H1 (cell line): ENCODE results near the gene ARSB.

Experiments used
- POLR2A ChIP-seq, 2 experiments: IDR thresholded peaks; 1 replicate in 1 of 2; 2 replicates in 1 of 2; pipeline ENCODE4 v1.6.1; 2011; ENCODE audit warnings: low read depth in 2 of 2, low read length in 2 of 2, mild to moderate bottlenecking in 2 of 2; ENCODE audit errors: control extremely low read depth in 1 of 2
- SIX5 ChIP-seq: IDR thresholded peaks from 2 replicates; pipeline ENCODE4 v1.6.1; 2011; ENCODE audit warnings: mild to moderate bottlenecking, low read depth, low read length
- SRF ChIP-seq: IDR thresholded peaks from 2 replicates; pipeline ENCODE4 v1.6.1; 2011; ENCODE audit warnings: mild to moderate bottlenecking, low read depth, low read length, moderate library complexity
- YY1 ChIP-seq: IDR thresholded peaks from 2 replicates; pipeline ENCODE4 v1.6.1; 2011; ENCODE audit warnings: low read depth, mild to moderate bottlenecking, low read length
- TF ChIP-seq, protein P1 (sequence below), 3 experiments: IDR thresholded peaks; 1 replicate in 2 of 3; 2 replicates in 1 of 3; pipeline versions ENCODE4 v1.5.1 to v1.6.1; 2011; ENCODE audit warnings: low read length in 3 of 3, mild to moderate bottlenecking in 3 of 3, inconsistent platforms in 2 of 3, low read depth in 1 of 3, moderate library complexity in 1 of 3; ENCODE audit not compliant: insufficient read depth in 1 of 3; ENCODE audit errors: control extremely low read depth in 1 of 3

DNA sequence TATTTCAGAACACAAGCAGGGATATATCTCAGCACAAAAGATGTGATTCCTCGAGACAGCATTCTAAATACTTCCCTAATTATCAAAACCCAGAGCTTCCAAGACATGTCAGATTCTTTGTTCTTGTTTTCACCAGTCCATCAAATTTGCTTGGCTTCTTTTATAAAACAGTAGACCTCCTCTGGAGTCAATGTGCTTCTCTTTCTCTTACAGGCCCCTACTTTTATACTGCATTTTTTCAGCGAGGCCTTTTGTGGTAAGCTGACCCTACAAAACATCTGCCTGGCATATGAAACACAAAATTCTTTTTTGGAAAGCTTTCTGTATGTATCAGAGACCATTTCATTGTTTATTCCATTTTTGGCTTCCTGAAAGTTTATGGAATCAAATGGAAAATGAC is 81.8 kb downstream of the ARSB start:
- TF ChIP-seq, protein P1, sequence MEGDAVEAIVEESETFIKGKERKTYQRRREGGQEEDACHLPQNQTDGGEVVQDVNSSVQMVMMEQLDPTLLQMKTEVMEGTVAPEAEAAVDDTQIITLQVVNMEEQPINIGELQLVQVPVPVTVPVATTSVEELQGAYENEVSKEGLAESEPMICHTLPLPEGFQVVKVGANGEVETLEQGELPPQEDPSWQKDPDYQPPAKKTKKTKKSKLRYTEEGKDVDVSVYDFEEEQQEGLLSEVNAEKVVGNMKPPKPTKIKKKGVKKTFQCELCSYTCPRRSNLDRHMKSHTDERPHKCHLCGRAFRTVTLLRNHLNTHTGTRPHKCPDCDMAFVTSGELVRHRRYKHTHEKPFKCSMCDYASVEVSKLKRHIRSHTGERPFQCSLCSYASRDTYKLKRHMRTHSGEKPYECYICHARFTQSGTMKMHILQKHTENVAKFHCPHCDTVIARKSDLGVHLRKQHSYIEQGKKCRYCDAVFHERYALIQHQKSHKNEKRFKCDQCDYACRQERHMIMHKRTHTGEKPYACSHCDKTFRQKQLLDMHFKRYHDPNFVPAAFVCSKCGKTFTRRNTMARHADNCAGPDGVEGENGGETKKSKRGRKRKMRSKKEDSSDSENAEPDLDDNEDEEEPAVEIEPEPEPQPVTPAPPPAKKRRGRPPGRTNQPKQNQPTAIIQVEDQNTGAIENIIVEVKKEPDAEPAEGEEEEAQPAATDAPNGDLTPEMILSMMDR (IDR thresholded peaks at IDR 0.05; ENCODE audit: control extremely low read depth in 1 of 3, insufficient read depth in 1 of 3, low read depth in 1 of 3, low read length in 3 of 3): no peak
- TF ChIP-seq POLR2A (IDR thresholded peaks at IDR 0.05; ENCODE audit: control extremely low read depth in 1 of 2, low read depth in 2 of 2, low read length in 2 of 2) (no peak), SRF (no peak), SIX5 (no peak), YY1 (no peak)
